HT-29 (cell line): ENCODE data around the gene TTC23L. TPM values are rescaled to one million over a fixed set of nuclear protein-coding genes. Genes with fewer than 3 reads are reported as not detected.
"Not testable (repeated sequence)": the region's sequence is repeated elsewhere in the genome, so short reads cannot be mapped to it uniquely, and the experiment has no call there.

Experiments
- DNase-seq: peaks from one replicate; pipeline ENCODE4 v3.0.0-alpha.2; 2015; ENCODE audit warnings: low spot score
- total RNA-seq: library from RNA; depleted of rRNA; stranded (reverse); fragments of >200 nt; shearing (Covaris generic); gene quantifications from 2 replicates; pipeline ENCODE4 v1.2.3, GENCODE V29; 2014; rRNA removed

Gene TTC23L
- total RNA-seq: not detected in 2 replicates

GRCh38 chr5:34838785-34839714 lies at the start of gene TTC23L:
Gene TTC23L, plus strand, starts transcription at chr5:34839164. Its CDS starts 1,508 bp downstream, at chr5:34840672.
- peak; percentile 98 for DNase-seq

- no peak for DNase-seq
These were observed 49.3 kb upstream of the TTC23L start for GRCh38 chr5:34789639-34790038.

DNA sequence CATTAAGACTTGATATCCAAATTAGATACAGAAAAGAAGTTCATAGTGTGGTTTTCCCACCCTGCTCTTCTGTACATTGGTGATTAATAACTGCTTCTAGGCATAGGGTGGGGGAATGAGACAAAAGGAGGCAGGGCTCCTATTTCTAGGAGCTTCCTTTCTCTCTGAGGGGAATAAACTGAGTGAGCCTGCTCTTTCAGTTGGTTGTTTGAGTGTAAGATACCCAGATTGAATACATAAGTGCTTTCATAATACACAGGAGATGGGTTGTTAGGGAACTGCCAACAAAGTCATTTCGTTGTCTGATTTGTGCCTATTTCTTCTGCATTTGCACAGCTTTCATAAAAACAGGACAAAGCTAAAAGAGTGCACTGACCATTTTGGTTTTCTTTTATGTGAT lies 48.9 kb upstream of the TTC23L start:
- DNase-seq: no peak

DNA sequence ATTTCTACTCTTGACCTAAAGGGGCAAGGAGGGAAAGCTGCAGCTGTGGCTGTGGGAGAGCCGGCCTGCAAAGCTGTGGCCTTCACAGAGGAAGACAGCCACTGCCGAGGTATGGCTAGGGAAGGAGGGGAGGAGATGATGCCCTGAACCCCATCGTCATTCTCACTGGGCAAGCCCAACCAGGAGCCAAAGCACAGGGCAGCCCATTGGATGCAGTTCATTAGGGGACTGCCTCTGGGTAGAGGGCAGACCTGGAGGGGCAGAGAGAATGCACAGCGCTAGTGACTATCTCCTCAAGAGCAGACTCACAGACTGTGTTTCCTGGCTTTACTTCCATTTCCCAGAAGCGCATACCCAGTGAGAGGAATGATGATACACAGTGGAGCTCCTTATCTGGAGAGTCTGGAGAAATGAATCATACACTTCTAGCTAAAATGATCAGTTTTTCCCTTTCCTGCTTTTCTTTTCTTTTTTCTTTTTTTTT lies 47.2 kb upstream of the TTC23L start:
- DNase-seq: no peak

GRCh38 chr5:34802834-34803563 lies 36.0 kb upstream of the TTC23L start:
- DNase-seq: no peak

DNA sequence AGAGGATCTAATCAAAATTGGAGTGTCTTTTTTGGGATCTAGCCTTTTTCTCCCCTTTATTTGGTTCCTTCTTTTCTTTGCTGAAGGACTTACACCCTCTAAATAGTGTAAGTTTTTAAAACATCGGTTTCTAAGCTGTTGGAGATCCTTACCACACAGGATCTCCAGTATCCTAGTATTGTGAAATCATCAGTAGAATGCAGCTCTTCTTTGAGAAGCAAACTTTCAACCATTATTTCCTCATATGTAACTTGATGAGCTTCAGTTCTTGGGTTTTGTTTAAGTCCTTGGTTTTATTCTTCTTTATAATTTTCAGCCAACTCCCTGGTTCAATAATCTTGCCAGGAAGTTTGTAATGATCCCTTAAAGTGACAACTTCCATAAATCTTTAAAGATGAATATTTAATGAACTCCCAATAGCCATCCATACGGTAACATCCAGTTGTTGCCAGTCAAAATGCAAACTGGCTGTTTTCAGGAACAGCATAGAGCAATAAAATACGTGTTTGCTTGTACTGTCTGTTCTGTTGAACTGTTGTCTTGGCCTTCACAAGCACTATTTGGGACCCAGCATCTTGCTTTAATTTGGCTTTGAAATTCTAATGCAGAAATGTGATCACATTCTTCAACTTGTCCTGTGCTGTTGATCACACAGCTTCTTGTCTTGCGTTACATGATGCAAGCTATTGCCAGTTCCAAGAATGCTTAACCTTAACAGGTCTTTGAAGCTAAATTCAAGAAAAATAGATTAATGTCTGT lies 34.8 kb upstream of the TTC23L start:
- no peak for DNase-seq

- DNase-seq: no peak
These were observed 34.1 kb upstream of the TTC23L start for GRCh38 chr5:34804913-34805312.

- DNase-seq: no peak
These were observed 32.4 kb upstream of the TTC23L start for GRCh38 chr5:34806532-34806931.

DNA sequence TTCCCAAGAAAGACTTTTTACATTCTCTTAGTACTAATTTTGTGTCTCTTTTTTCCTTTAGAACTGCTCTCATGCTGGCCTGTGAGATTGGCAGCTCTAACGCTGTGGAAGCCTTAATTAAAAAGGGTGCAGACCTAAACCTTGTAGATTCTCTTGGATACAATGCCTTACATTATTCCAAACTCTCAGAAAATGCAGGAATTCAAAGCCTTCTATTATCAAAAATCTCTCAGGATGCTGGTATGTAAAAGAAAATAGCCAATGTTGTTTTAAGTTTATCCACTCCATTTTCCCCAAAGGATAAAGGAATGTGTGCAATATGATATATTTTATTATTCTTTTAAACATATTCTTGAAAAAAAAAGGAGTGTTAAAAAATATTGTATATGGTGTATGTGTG lies 27.3 kb upstream of the TTC23L start:
- DNase-seq: no peak

- no peak for DNase-seq
These were observed 25.5 kb upstream of the TTC23L start for GRCh38 chr5:34813509-34813908.

GRCh38 chr5:34817558-34818351 lies 21.2 kb upstream of the TTC23L start:
- DNase-seq: no peak

GRCh38 chr5:34818717-34819116 lies 20.2 kb upstream of the TTC23L start:
- no peak for DNase-seq

GRCh38 chr5:34820593-34820992 lies 18.4 kb upstream of the TTC23L start:
- no peak for DNase-seq

DNA sequence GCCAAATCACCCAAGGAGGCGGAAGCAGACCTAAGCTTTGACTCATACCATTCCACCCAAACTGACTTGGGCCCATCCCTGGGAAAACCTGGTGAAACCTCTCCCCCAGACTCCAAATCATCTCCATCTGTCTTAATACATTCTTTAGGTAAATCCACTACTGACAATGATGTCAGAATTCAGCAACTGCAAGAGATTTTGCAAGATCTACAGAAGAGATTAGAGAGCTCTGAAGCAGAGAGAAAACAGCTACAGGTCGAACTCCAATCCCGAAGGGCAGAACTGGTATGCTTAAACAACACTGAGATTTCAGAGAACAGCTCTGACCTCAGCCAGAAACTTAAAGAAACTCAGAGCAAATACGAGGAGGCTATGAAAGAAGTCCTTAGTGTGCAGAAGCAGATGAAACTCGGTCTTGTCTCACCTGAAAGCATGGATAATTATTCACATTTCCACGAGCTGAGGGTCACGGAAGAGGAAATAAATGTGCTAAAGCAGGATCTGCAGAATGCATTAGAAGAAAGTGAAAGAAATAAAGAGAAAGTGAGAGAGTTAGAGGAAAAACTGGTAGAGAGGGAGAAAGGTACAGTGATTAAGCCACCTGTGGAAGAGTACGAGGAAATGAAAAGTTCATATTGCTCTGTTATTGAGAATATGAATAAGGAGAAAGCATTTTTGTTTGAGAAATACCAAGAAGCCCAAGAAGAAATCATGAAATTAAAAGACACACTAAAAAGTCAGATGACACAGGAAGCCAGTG lies 15.8 kb upstream of the TTC23L start:
- no peak for DNase-seq

DNA sequence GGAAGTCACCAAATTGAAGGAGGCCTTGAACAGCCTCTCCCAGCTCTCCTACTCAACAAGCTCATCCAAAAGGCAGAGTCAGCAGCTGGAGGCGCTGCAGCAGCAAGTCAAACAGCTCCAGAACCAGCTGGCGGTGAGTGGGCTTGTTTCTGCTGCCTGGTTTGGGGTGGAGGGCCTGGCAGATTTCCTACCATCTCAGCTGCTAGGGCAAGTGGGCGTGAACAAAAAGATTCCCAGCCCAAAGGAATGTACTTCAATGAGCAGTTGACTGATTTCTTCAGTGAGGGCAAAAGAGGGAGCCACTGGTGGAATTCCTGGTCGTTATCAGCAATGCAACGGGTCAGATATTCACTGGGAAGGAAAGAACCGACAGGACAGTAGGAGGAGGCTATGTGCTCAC lies 12.6 kb upstream of the TTC23L start:
- no peak for DNase-seq

DNA sequence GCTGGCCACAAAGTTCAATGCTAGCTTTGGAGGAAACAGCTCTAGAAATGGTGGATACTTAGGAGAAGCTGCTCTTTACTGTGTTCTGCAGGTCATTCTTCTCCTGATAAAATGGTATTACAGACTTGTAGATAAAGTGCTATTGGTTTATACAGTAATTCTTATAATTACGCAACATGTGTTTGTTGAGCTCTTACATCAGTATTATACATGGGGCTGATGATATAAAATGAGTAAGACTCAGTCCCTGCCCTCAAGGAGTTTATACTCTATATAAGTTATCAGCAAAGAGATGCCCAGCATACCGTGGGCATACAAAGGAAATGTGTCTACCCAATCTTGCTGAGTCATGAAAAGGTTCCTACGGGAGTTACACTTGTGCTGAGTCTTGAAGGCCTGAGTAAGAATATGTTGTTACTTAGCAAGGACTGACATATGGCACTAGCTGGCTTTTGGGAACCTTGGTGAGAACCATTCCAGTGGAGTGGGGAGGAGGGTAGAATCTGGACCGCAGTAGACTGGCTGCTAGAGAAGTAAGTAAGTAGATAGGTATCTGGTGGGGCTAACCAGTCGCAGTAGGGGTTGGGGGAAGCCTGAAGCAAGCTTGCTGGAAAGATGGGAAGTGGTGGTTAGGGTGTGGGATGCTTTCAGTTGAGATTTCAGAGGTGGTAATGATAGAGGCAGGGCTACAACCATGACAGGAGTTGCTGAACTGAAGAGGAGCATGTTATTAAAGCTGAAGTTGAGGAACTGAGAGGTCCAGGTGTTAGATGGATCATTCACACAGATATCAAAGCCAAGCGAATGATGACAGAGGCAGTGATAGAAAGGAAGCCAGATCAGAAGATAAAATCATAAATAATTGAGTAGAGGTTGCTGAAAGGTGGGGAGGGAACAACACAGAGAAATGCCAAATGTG lies 11.1 kb upstream of the TTC23L start:
- DNase-seq: no peak

DNA sequence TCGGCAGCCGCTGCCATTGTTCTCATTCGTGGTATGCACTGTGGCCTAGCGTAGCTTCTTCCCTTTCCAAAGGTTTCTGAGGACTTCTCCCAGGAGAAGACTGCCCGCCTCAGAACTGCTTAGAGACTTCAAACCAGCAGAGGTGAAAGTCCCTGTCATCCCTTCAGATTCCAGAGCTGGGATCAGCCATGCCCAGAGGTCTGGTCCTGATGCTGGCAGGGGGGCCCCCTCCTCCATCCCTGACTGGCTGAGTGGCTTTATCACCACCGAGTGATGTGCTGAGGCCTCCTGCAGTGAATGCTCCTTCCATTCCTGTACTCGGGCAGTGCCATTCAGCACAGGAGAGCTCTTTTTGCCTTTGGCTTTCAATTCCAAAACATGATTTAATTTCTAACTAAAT lies 8.1 kb upstream of the TTC23L start:
- not testable (repeated sequence) for DNase-seq

- no peak for DNase-seq
These were observed 7.7 kb upstream of the TTC23L start for GRCh38 chr5:34831303-34831702.

GRCh38 chr5:34832568-34832967 lies 6.4 kb upstream of the TTC23L start:
- no peak for DNase-seq
